HepG2 (cell line): ENCODE measurements around the gene C1QTNF5. TPM values are rescaled to one million over a fixed set of nuclear protein-coding genes. Genes with fewer than 3 reads are reported as not detected.

ENCODE experiments used
- EEA1 ChIP-seq: sonication (generic); formaldehyde crosslinking; IDR thresholded peaks from 2 replicates; pipeline ENCODE4 v1.5.1; 2020; ENCODE audit warnings: mild to moderate bottlenecking, missing genetic modification reagents, borderline replicate concordance
- ETS1 ChIP-seq: sonication (generic); formaldehyde crosslinking; IDR thresholded peaks from 2 replicates; pipeline ENCODE4 v1.4.0; 2020; ENCODE audit warnings: missing genetic modification reagents
- KMT2A ChIP-seq: sonication (generic); formaldehyde crosslinking; IDR thresholded peaks from 2 replicates; pipeline ENCODE4 v1.4.0; 2020; ENCODE audit warnings: missing genetic modification reagents
- LRRFIP1 ChIP-seq: sonication (generic); formaldehyde crosslinking; conservative IDR thresholded peaks from 2 replicates; pipeline ENCODE4 v1.4.0; 2020; ENCODE audit warnings: missing genetic modification reagents
- MATR3 ChIP-seq: sonication (generic); formaldehyde crosslinking; IDR thresholded peaks from 2 replicates; pipeline ENCODE4 v1.4.0; 2020; ENCODE audit warnings: missing genetic modification reagents
- MZF1 ChIP-seq: sonication (generic); formaldehyde crosslinking; IDR thresholded peaks from 2 replicates; pipeline ENCODE4 v1.8.1; 2023; ENCODE audit warnings: mild to moderate bottlenecking, missing genetic modification reagents, borderline replicate concordance
- PHF20 ChIP-seq: sonication (generic); formaldehyde crosslinking; IDR thresholded peaks from 2 replicates; pipeline ENCODE4 v1.5.0; 2020; ENCODE audit warnings: mild to moderate bottlenecking, missing genetic modification reagents
- TFDP2 ChIP-seq: sonication (generic); formaldehyde crosslinking; IDR thresholded peaks from 2 replicates; pipeline ENCODE4 v1.4.0; 2020; ENCODE audit warnings: missing genetic modification reagents
- TOE1 ChIP-seq: sonication (generic); formaldehyde crosslinking; IDR thresholded peaks from 2 replicates; pipeline ENCODE4 v1.4.0; 2020; ENCODE audit warnings: mild to moderate bottlenecking, missing genetic modification reagents
- ZKSCAN1 ChIP-seq: fragments of 150-350 bp; IDR thresholded peaks from 2 replicates; pipeline ENCODE4 v1.6.1; 2014; ENCODE audit warnings: low read length
- ZMYM2 ChIP-seq: sonication (generic); formaldehyde crosslinking; IDR thresholded peaks from 2 replicates; pipeline ENCODE4 v1.8.0; 2022; ENCODE audit warnings: mild to moderate bottlenecking, missing genetic modification reagents
- ZNF101 ChIP-seq: sonication (generic); formaldehyde crosslinking; IDR thresholded peaks from 2 replicates; pipeline ENCODE4 v1.4.0; 2020; ENCODE audit warnings: mild to moderate bottlenecking, low read depth, missing genetic modification reagents, borderline replicate concordance
- ZNF276 ChIP-seq: sonication (generic); formaldehyde crosslinking; IDR thresholded peaks from 2 replicates; pipeline ENCODE4 v1.4.0; 2020; ENCODE audit warnings: mild to moderate bottlenecking, low read depth, missing genetic modification reagents
- ZNF512 ChIP-seq: sonication (generic); formaldehyde crosslinking; IDR thresholded peaks from 2 replicates; pipeline ENCODE4 v1.4.0; 2020; ENCODE audit warnings: mild to moderate bottlenecking, missing genetic modification reagents
- ZNF564 ChIP-seq: sonication (generic); formaldehyde crosslinking; IDR thresholded peaks from 2 replicates; pipeline ENCODE4 v1.8.1; 2023; ENCODE audit warnings: mild to moderate bottlenecking, missing genetic modification reagents
- ZNF7 ChIP-seq: IDR thresholded peaks from 2 replicates; pipeline ENCODE4 v1.6.1; 2016; ENCODE audit warnings: missing biosample characterization, missing genetic modification reagents
- ZNF720 ChIP-seq: sonication (generic); formaldehyde crosslinking; IDR thresholded peaks from 2 replicates; pipeline ENCODE4 v1.4.0; 2020; ENCODE audit warnings: missing genetic modification reagents
- ZNF766 ChIP-seq: sonication (generic); formaldehyde crosslinking; IDR thresholded peaks from 2 replicates; pipeline ENCODE4 v1.5.0; 2020; ENCODE audit warnings: missing genetic modification reagents, borderline replicate concordance
- ZNF773 ChIP-seq: sonication (generic); formaldehyde crosslinking; IDR thresholded peaks from 2 replicates; pipeline ENCODE4 v1.4.0; 2020; ENCODE audit warnings: missing genetic modification reagents, borderline replicate concordance
- ZNF775 ChIP-seq: sonication (generic); formaldehyde crosslinking; IDR thresholded peaks from 2 replicates; pipeline ENCODE4 v1.4.0; 2020; ENCODE audit warnings: missing genetic modification reagents, mild to moderate bottlenecking, moderate library complexity, borderline replicate concordance
- ZZZ3 ChIP-seq: sonication (generic); formaldehyde crosslinking; IDR thresholded peaks from 2 replicates; pipeline ENCODE4 v1.4.0; 2020; ENCODE audit warnings: missing genetic modification reagents, mild to moderate bottlenecking, borderline replicate concordance
- polyA plus RNA-seq, 8 experiments: library from polyadenylated mRNA; depleted of rRNA in 3 of 8; stranded (reverse) in 7 of 8; unstranded in 1 of 8; fragments of >200 nt; fragmentation: Illumina TruSeq in 4 of 8; extraction: Trizol in 4 of 8; gene quantifications; 2 replicates each; pipeline versions ENCODE4 v1.2.1 to v1.2.3, GENCODE V29; 2011 to 2016; ENCODE audit warnings: low read depth in 4 of 8, missing spikeins in 1 of 8, mixed read lengths in 1 of 8; ENCODE audit not compliant: insufficient read depth in 1 of 8
- total RNA-seq, 5 experiments: library from RNA; depleted of rRNA; stranded (reverse); fragments of >200 nt; fragmentation: Illumina TruSeq; extraction: Trizol; gene quantifications; 2 replicates each; pipeline ENCODE4 v1.2.3, GENCODE V29; 2016; ENCODE audit warnings: low read depth in 1 of 5

Gene C1QTNF5
- total and polyA plus RNA-seq, 2 of the 13 experiments (the other 11 are each of a cell fraction or from before 2014, with no cell fraction given): 0.86 to 1.2 TPM

- TF ChIP-seq ETS1 (no peak), ZZZ3 (CRISPR knock-in tag) (no peak), ZMYM2 (CRISPR knock-in tag) (0 out of 2 replicates have a peak, but pooled peaks have one; percentile 17), ZNF512 (CRISPR knock-in tag) (no peak), ZNF7 (CRISPR knock-in tag) (no peak), MATR3 (no peak), ZNF564 (CRISPR knock-in tag) (no peak), ZNF775 (CRISPR knock-in tag) (no peak), KMT2A (CRISPR knock-in tag) (no peak), EEA1 (CRISPR knock-in tag) (no peak), ZNF276 (CRISPR knock-in tag) (no peak), ZKSCAN1 (no peak), PHF20 (CRISPR knock-in tag) (peak; percentile 46; the same call in 1 of the 2 replicates), ZNF101 (CRISPR knock-in tag) (no peak), TFDP2 (CRISPR knock-in tag) (peak; percentile 61; the same call in 1 of the 2 replicates), ZNF766 (CRISPR knock-in tag) (peak; percentile 74; the same call in 1 of the 2 replicates), MZF1 (CRISPR knock-in tag) (0 out of 2 replicates have a peak, but pooled peaks have one; percentile 42), ZNF773 (0 out of 2 replicates have a peak, but pooled peaks have one; percentile 14), ZNF720 (CRISPR knock-in tag) (no peak), TOE1 (CRISPR knock-in tag) (peak; percentile 64; the same call in 1 of the 2 replicates), LRRFIP1 (CRISPR knock-in tag) (no peak)
Measured at GRCh38 chr11:119381181-119381988, 40.7 kb upstream of the C1QTNF5 start, which contains the start of gene USP2 (continued).
